PC-3 (cell line): ENCODE measurements around the gene TMPRSS3. TPM values are rescaled to one million over a fixed set of nuclear protein-coding genes. Genes with fewer than 3 reads are reported as not detected.
A peak's percentile ranks its signal among the peaks of the same experiment; 100 is the strongest.

Experiments
- ATAC-seq: fragments of 200-7000 bp; cut with Tn5 transposase; 2 replicates; pipeline ENCODE4 v1.9.1; 2020; ENCODE audit warnings: mild to moderate bottlenecking, moderate library complexity
- BruUV-seq: library from RNA; stranded (reverse); fragments of 400-500 nt; replicated peaks from 2 replicates; lab custom pipeline; 2021; lab: Mats Ljungman, UMichigan
- CTCF ChIA-PET: fragments of 300-600 bp; sonication (Branson Sonifier 250); formaldehyde crosslinking; loops from one replicate; lab custom pipeline; 2022; ENCODE audit warnings: antibody characterized with exemption; lab: Charles Lee
- POLR2A ChIA-PET: fragments of 300-600 bp; sonication (Branson Sonifier 250); formaldehyde crosslinking; loops from one replicate; lab custom pipeline; 2022; ENCODE audit warnings: antibody characterized with exemption; ENCODE audit not compliant: unreplicated experiment; lab: Charles Lee
- DNase-seq: peaks from one replicate; pipeline ENCODE4 v3.0.0-alpha.2; 2015
- H2AFZ ChIP-seq: fragments of 300-600 bp; sonication (generic); 2 replicates; pipeline ENCODE4 v1.6.0; 2016; ENCODE audit warnings: antibody characterized with exemption, low read length
- H3F3A ChIP-seq: fragments of 300-600 bp; sonication (generic); one replicate; pipeline ENCODE4 v1.6.0; 2017; ENCODE audit warnings: antibody characterized with exemption, low read length, control low read depth, mild to moderate bottlenecking; ENCODE audit not compliant: unreplicated experiment
- H3K27ac ChIP-seq: fragments of 300-600 bp; sonication (generic); 2 replicates; pipeline ENCODE4 v1.5.1; 2016; ENCODE audit warnings: mild to moderate bottlenecking, low read length
- H3K27me3 ChIP-seq: fragments of 300-600 bp; sonication (generic); 2 replicates; pipeline ENCODE4 v1.6.1; 2016; ENCODE audit warnings: low read length, mixed read lengths
- H3K36me3 ChIP-seq: fragments of 300-600 bp; sonication (generic); 2 replicates; pipeline ENCODE4 v1.6.1; 2016; ENCODE audit warnings: low read depth, mixed run types, low read length, mixed read lengths
- H3K4me1 ChIP-seq: fragments of 300-600 bp; sonication (generic); 2 replicates; pipeline ENCODE4 v1.5.1; 2016; ENCODE audit warnings: low read length; ENCODE audit not compliant: insufficient read depth
- H3K4me2 ChIP-seq: fragments of 300-600 bp; sonication (generic); 2 replicates; pipeline ENCODE4 v1.6.0; 2016; ENCODE audit warnings: low read length
- H3K4me3 ChIP-seq: fragments of 300-600 bp; sonication (generic); 2 replicates; pipeline ENCODE4 v1.5.1; 2016; ENCODE audit warnings: mild to moderate bottlenecking, low read length, mixed read lengths
- H3K79me2 ChIP-seq: fragments of 300-600 bp; sonication (generic); 2 replicates; pipeline ENCODE4 v1.6.1; 2017; ENCODE audit warnings: low read length, mixed read lengths
- H3K9ac ChIP-seq: fragments of 300-600 bp; sonication (generic); 2 replicates; pipeline ENCODE4 v1.6.0; 2016; ENCODE audit warnings: mild to moderate bottlenecking, low read length
- H3K9me2 ChIP-seq: fragments of 300-600 bp; sonication (generic); replicated peaks from 2 replicates; pipeline ENCODE4 v1.6.1; 2016; ENCODE audit warnings: mixed run types, low read length, mixed read lengths
- H3K9me3 ChIP-seq: fragments of 300-600 bp; sonication (generic); 2 replicates; pipeline ENCODE4 v1.6.1; 2016; ENCODE audit warnings: low read length, mixed read lengths
- H4K20me1 ChIP-seq: fragments of 300-600 bp; sonication (generic); 2 replicates; pipeline ENCODE4 v1.6.1; 2016; ENCODE audit warnings: low read length, mixed read lengths
- EZH2 ChIP-seq: fragments of 300-600 bp; sonication (generic); IDR thresholded peaks from one replicate; pipeline ENCODE4 v1.6.1; 2017; ENCODE audit warnings: antibody characterized with exemption, mild to moderate bottlenecking, low read length; ENCODE audit not compliant: unreplicated experiment
- EZH2phosphoT487 ChIP-seq: fragments of 300-600 bp; sonication (generic); IDR thresholded peaks from 2 replicates; pipeline ENCODE4 v1.6.1; 2018; ENCODE audit warnings: mild to moderate bottlenecking, antibody characterized with exemption, low read length, borderline replicate concordance
- intact Hi-C: fragments of 100-400 bp; cut with micrococcal nuclease; formaldehyde crosslinking; loops from 2 replicates; pipeline ENCODE4 v1.9.0; 2023
- total RNA-seq: library from RNA; depleted of rRNA; stranded (reverse); fragments of >200 nt; gene quantifications from 2 replicates; pipeline ENCODE4 v1.2.3, GENCODE V29; 2014
- TF ChIP-seq, protein P1 (sequence below): fragments of 300-600 bp; sonication (generic); conservative IDR thresholded peaks from 2 replicates; pipeline ENCODE4 v1.5.1; 2017; ENCODE audit warnings: antibody characterized with exemption, low read depth, mild to moderate bottlenecking, low read length

Gene TMPRSS3
- total RNA-seq, 1 experiment from 2014 or later, result not detected

DNA sequence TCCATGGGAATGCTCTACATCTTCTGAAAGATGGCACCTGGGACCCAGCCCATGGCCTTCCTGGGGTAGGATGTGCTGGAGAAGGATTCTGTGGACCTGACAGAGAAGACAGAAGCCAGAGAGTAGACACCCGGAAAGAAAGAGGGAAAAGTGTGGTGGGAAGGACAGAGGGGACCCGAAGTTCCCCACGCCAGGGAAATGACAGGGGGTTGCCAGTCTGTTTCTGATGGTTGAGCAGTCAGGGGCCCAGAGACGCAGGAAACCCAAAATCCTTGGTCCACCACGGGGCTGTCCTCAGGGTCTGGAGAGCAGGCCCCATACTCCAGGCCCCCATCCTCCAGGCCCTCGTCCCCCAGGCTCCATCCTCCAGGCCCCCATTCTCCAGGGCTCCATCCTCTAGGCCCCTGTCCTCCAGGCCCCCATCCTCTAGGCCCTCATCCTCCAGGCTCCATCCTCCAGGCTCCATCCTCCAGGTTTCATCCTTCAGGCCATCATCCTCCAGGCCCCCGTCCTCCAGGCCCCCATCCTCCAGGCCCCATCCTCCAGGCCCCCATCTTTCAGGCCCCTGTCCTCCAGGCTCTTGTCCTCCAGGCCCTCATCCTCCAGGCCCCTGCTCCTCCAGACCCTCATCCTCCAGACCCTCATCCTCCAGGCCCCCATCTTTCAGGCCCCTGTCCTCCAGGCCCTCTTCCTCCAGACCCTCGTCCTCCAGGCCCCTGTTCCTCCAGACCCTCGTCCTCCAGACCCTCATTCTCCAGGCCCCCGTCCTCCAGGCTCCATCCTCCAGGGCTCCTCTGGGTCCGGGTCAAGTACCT, 44.0 kb downstream of the TMPRSS3 start:
- Histone ChIP-seq H3F3A (no peaks in the 10 kb centered on the region), H3K36me3 (no peaks in the 10 kb centered on the region), H3K9ac (peak overlapping the region; percentile 52), H3K4me2 (0 out of 2 replicates have a peak overlapping the region, but pooled peaks have one; percentile 0), H3K27me3 (no peaks in the 10 kb centered on the region), H3K27ac (peak overlapping the region; percentile 87), H3K4me1 (peaks cover 25% of the 10 kb centered on the region), H3K9me2 (no peaks in the 10 kb centered on the region), H3K4me3 (no peak overlapping the region), H3K9me3 (peaks cover 9% of the 10 kb centered on the region; the same call in 1 of the 2 replicates), H2AFZ (no peak overlapping the region), H4K20me1 (no peaks in the 10 kb centered on the region), H3K79me2 (no peaks in the 10 kb centered on the region)
- ChIA-PET CTCF (interaction anchor here (0.7 to 1.0 kb wide), 3 partner anchors 14 to 30 kb away, joined by 4 to 5 read pairs (median 5); partner anchors contain the start of gene TFF1), POLR2A (interaction anchor here (1.0 to 1.4 kb wide), 2 partner anchors 14 to 15 kb away, joined by 5 to 7 read pairs; partner anchors contain the start of gene TFF1)
- BruUV-seq, result TSS peak; percentile 87
- ATAC-seq (no peak), DNase-seq (no peak)
- TF ChIP-seq, protein P1, sequence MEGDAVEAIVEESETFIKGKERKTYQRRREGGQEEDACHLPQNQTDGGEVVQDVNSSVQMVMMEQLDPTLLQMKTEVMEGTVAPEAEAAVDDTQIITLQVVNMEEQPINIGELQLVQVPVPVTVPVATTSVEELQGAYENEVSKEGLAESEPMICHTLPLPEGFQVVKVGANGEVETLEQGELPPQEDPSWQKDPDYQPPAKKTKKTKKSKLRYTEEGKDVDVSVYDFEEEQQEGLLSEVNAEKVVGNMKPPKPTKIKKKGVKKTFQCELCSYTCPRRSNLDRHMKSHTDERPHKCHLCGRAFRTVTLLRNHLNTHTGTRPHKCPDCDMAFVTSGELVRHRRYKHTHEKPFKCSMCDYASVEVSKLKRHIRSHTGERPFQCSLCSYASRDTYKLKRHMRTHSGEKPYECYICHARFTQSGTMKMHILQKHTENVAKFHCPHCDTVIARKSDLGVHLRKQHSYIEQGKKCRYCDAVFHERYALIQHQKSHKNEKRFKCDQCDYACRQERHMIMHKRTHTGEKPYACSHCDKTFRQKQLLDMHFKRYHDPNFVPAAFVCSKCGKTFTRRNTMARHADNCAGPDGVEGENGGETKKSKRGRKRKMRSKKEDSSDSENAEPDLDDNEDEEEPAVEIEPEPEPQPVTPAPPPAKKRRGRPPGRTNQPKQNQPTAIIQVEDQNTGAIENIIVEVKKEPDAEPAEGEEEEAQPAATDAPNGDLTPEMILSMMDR, result no peak
- TF ChIP-seq EZH2 (no peak), EZH2phosphoT487 (no peak)
- intact Hi-C loops, result loop anchor here (1.0 kb wide), 2 partner anchors 14 kb away; partner anchors contain the start of gene TFF1

DNA sequence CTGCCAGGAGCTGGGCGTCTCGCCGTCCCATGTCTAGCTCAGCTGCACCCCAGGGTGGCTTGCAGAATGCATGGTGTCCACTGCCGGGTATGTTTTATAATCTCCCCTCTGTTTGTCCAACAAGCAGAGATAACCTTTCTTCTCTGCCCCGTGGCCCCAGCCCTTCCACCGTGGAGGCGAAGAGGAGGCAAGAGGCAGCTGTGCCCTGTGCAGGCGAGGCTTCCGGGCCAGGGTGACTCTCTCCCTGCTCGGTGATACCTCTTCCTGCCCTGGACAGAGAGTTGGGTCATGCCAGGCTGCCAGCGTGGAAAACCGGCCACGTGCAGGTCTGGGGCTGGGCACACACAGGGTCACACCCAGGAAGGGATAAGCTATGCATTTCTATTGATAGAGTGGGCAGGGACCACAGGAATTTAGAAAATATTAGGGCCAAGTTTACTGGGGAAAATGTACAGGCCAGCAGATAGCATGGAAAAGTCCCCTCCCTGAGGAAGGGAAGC, 44.9 kb downstream of the TMPRSS3 start, which contains the start of gene TFF2:
Gene TFF2 (minus strand): TSS at position 68 of the 500 bp plus-strand sequence. CDS start 37 bp downstream, at position 31.
- intact Hi-C loops, result loop anchor here (1.0 kb wide), 2 partner anchors 13 to 15 kb away; partner anchors contain the start of gene TFF1
- no peaks in the 10 kb centered on the region for H3F3A ChIP-seq
- no peaks in the 10 kb centered on the region for H4K20me1 ChIP-seq
- H3K4me1 ChIP-seq, result peaks cover 25% of the 10 kb centered on the region
- no TSS peak for BruUV-seq
- no peak within 1 kb of the TSS for H2AFZ ChIP-seq
- no peaks in the 10 kb centered on the region for H3K27me3 ChIP-seq
- TF ChIP-seq, protein P1, result no peak
- TF ChIP-seq EZH2 (no peak), EZH2phosphoT487 (no peak)
- H3K4me3 ChIP-seq, result no peak within 1 kb of the TSS
- H3K79me2 ChIP-seq, result no peaks in the 10 kb centered on the region
- H3K4me2 ChIP-seq, result peak within 1 kb of the TSS; percentile 34
- DNase-seq, result peak; percentile 76
- H3K36me3 ChIP-seq, result no peaks in the 10 kb centered on the region
- H3K9ac ChIP-seq, result peak within 1 kb of the TSS; percentile 68
- ChIA-PET POLR2A (interaction anchor here (0.7 to 1.4 kb wide), 3 partner anchors 12 to 16 kb away, joined by 4 to 7 read pairs (median 5); partner anchors contain the start of gene TFF1), CTCF (interaction anchor here (0.7 to 1.0 kb wide), 3 partner anchors 13 to 30 kb away, joined by 4 to 5 read pairs (median 5); partner anchors contain the start of gene TFF1)
- peak; percentile 91 for ATAC-seq
- no peaks in the 10 kb centered on the region for H3K9me2 ChIP-seq
- peak within 1 kb of the TSS; percentile 87 for H3K27ac ChIP-seq
- H3K9me3 ChIP-seq, result peaks cover 9% of the 10 kb centered on the region; the same call in 1 of the 2 replicates
